GM18499 (cell line): ENCODE data around the gene ARFIP1.

Experiments
- ATAC-seq: cut with Tn5 transposase; IDR thresholded peaks from one replicate; pipeline ENCODE4 v1.9.1; 2021; ENCODE audit warnings: moderate number of reproducible peaks; ENCODE audit not compliant: insufficient read depth, unreplicated experiment

Gene ARFIP1

DNA sequence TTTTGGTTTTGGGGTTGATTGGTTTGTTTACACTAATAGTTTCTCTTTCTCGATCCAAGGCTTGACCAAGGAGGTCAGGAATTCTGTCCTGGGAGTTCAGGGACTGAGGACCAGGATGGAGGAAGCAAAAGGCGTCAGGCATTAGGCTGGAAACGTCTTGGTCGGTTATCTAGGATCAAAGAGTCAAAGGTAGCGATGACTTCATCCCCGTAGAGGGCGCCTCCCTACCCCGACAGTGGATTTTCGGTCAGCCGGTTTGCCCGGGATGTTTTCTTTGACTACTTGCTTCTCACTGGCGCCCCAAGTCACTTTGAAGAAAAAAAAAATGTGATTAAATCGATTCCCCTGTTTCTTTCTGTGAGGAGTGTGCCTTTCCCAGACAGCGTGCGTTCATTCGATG is 155.4 kb downstream of the ARFIP1 start:
- ATAC-seq, result no peak

DNA sequence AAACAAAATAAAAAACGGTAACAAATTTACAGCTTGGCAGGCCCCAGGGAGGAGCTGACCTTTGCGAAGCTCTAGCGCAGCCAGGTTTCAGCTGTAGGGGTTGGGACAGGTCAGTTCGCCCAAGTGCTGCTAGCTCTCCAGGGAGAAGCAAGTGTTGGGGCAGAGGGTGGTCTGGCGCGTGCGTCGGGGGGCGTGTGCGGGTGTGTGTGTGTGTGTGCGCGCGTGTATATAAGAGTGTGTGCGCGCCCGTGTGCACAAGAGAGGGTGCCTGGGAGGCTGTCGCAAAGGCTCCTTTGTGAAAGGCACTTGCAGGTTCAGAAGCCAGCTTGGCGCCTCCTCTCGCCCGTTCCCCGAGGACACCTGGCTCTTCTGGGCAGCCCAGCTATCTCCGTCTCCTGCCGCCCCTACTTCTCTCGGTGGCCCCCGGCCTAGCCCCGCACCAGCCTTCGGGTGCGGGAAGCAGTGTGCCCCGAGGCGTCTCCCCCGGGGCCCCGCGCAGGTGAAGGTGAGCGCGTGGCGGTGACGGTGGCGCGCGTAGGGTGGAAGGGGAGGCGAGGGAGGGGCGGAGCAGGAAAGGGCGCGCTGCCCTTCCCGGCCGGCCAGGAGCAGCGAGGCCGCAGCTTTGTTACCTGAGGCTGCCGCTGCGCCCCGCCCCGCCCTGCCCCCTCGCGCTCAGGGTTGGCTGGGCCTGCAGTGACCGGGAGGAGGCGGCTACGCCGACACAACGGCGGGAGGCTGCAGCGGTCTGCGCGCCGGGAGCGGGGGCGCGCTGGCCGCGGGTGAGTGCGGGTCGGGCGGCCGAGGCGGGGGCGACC is 156.1 kb downstream of the ARFIP1 start, which contains the start of gene FHDC1:
FHDC1 (plus strand) TSS at position 693 of the 815 bp plus-strand sequence. CDS start 6,735 bp downstream, outside the sequence.
- no peak for ATAC-seq

GRCh38 chr4:152936446-152937335 is 156.9 kb downstream of the ARFIP1 start:
- ATAC-seq, result no peak

DNA sequence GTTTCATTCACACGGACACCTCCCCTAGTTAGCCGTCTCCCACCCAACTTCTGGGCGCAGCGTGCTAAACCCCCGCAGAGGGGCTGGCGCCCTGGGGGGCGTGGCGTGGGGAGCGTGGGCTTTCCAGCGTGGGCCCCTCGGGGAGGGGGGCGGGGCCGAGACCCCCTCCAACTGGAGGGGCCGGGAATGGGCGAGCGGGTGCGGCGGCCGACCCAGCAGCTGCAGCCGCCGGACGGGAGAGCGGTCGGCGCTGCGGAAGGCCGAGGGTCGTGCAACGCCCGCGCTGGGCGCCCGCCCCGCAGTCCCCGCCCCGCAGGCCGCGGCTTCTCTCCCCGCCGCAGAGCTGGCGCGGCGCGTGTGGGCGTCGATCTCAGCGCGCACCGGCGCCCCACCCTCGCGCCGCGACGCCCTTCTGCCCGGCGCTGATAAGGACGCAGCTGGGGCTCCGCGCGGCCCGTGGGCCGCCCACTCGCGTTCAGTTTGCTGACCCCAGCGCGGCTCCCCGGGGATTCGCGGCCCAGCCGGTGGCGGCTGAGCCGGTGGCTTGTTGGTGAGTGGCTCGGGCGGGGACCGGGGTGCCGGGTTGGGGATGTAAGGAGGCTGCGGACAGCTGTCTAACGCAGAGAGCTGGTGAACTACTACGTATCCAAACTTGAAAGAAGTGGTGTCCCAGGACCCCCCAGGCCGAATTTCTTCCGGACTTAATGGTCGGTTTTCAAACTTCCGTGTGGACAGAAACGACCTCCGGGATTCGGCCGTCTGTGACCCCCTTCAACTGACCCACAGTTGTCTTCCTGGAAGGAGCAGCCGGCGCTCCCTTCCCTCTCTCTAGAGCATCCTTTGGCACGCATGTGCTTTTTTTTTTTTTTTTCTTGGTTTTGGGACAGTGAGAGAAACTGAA is 157.8 kb downstream of the ARFIP1 start:
- ATAC-seq, result no peak

- no peak for ATAC-seq
Observed at GRCh38 chr4:152938237-152938947, 158.6 kb downstream of the ARFIP1 start.

DNA sequence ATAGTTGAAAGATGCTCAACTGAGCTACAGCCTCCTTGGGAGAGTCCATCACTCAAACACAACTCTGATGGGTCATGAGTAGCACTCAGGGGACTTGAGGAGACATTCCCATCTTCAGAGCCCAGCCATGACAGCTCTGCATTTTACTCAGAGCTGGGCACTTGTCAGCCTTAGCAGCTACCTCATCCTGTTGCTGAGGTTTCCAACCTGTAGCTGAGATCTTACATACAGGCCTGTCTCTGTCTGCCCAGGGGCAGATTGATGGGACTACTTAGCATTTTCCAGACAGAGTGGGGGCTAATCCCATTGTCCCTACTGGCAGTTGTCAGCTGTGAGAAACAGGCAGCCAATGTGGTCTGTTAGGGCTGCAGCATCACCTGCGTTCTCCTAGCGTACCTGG is 159.9 kb downstream of the ARFIP1 start:
- ATAC-seq, result no peak

DNA sequence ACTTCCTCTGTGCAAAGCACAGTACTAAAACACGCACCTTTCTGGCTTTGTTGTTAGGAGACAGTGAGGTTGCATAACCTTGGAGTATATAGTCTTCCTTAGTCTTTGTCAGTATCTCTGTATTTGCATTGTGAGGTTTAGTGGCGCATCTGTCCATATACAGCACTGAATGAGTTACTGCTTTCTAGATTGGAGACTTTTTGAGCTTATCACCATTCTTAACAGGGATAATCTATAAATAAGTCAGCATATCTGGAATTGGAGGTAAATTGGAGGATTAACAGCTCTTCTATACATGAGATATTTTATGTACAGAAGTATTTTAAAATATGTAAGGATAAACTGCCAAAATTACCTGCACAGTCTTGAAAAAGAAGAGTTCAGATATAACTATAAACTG is 160.7 kb downstream of the ARFIP1 start:
- no peak for ATAC-seq

DNA sequence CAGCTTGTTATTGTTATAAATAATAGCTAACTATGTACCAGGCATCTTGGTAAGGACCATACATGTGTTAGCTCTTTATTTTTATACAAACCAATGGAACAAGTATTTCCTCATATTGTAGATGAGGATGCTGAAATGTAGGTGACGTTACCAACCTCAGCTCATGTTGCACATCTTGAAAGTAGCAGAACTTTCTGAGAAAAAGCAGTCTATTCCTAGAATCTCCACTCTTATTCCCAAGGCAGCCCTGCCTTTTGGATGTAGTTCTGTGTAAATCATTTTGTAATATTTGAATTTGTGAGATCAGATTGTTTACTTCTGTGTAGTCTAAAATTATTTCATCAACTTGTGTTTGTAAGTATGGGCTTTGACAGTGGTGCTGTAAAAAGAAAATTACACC is 161.7 kb downstream of the ARFIP1 start:
- ATAC-seq, result no peak

DNA sequence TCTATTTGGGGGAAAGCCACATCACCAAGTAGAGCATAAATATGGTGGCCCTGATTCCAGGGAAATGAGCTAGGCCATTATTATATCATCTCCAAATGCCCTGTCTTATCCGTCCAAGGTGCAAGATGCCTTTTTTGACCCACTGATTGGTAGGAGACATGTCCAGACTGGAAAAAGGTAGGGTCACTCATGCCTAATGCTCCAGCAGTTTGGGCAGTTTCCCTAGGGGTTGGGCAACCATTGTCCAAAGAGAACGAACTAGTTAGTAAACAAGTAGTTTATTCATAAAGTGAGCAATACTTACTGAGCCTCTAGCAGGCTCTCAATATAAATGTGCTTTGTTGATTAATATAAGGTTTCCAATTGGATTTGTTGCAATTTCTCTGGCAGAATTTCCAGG is 162.6 kb downstream of the ARFIP1 start:
- ATAC-seq, result no peak

DNA sequence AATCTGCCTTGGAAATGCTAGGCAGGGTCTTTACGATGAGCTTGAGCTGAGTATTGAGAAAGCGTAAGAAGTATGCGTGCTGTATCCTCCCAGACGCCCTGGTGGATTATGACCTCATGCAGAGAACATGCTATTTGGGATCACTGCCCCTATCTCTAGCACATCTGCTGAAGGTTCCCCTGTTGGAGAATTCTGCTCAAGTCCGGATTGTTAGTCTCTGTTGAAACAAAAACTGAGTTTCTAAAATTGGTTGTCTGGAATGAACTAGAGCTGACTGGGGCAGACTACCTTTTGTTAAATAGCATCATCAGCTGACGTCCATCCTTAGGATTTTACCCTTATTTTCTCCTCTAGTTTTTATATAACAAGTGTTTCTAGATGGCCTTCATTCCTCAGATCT is 163.9 kb downstream of the ARFIP1 start:
- no peak for ATAC-seq

DNA sequence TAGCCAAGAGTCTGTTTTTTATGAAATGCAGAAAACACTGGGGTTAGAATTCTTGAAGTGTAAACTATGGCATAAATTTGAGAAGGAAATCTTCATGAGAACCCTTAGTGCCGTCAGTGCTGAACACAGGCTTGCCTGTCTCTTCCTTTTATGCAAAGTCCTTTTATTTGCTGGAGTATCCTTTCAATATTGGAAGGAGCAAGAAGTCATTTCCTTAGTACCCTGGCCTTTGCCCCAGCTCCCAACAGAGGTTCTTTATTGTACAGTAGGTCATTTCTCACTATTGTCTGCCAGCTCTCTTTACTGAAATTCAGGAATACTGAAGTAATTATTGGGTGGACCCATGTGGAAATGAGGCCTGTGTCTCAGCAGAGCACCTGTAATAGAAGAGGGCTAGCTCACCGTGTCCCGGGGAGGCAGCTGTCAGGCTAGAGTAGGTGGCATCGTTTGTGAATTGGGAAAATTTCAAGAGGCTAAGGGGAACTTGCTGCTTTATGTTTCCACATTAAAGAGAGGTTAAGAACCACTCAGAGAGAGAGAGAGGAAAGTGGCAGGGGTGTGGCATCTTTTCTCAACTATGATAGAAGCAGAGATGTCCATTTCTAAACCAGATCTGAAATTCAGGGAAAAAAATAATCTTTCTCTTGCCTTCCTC is 165.0 kb downstream of the ARFIP1 start:
- ATAC-seq, result no peak

- no peak for ATAC-seq
Observed at GRCh38 chr4:152945639-152946038, 165.9 kb downstream of the ARFIP1 start.

GRCh38 chr4:152946446-152946845 is 166.7 kb downstream of the ARFIP1 start:
- no peak for ATAC-seq

DNA sequence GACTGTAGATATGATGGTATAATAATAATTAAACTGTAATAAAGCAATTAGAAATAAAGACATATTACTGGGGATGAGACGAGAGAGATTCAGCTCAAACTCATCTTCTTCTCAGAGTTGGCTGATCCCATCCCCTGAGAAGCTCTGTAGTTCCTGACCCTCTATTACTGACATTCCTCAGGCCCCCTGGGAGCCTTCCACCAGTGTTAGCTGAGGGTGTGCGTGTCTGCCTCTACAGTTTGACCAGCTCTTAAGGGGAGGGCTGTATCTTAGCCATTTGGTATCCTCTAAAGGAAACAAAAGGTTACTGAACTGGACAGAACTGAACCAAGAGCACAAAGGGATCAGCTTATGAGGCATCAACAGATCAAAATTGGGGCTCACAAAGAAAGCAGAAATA is 167.6 kb downstream of the ARFIP1 start:
- no peak for ATAC-seq

- ATAC-seq, result no peak
Observed at GRCh38 chr4:152949930-152950329, 170.2 kb downstream of the ARFIP1 start.

DNA sequence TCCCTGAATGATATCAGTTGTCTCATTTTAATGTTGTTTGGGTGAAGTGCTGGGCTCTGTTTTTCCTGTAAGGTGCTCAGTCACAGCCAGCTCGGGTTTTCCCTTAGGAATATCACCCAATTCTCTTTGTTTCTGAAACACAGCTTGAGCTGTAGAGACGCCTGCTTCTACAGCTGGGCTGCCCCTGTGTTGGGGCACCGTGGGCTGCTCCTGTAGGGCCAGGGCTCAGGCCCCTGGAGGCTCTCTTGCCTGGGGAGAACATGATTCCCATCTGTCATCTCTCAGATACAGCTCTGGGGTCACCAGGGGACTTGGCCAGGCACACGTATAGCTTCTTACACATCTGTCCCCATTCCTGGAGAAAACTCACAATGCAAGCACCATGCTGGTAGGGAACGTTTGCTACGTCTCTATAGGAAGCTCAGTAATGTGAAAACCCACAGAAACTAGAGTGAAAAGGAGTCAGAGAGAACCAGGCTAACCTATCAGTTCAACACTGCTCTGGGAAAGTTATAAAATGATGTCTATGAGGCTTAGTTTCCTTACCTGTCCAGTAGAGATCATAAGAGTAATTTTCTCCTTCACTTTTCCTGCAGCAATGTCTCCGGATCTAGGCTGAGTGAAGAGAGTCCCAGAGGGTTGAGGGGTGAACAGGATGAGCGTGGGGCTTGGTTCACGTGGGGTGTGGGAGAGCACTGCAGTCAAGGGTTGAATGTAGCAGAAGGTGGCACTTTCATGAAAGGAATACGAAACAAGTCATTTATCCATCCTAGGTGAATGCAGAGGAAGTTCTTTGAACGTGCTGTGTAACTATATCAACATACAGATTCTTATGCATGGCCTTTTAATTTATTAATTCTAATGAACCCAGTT is 170.9 kb downstream of the ARFIP1 start:
- ATAC-seq, result no peak

DNA sequence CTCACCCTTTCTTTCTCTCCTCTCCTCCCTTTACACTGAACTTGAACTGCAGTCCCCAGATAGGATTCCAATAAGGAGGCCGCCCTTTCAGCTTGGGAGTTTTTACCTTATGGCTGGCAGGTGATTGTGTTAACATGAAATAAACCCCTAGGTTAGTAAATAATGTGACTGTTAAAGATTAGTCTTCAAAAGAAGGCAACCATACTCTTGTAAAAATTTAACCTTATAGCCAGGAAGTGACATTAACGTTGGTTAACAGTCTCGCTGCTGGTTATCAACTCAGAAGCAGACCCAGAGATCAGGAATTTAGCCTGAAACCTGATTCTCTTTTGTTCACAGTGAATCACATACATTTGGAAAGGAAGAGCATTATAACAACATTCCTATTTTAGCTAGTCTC is 171.6 kb downstream of the ARFIP1 start:
- no peak for ATAC-seq

GRCh38 chr4:152953514-152953913 is 173.8 kb downstream of the ARFIP1 start:
- no peak for ATAC-seq
